ENCODE data around the gene OARD1.
A peak's percentile ranks its signal among the peaks of the same experiment; 100 is the strongest.
"Not testable (repeated sequence)": the region's sequence is repeated elsewhere in the genome, so short reads cannot be mapped to it uniquely, and the experiment has no call there.

Gene OARD1

GRCh38 chr6:41071923-41072835 lies at the start of gene OARD1:
OARD1 (minus strand) TSS chr6:41072356; CDS start chr6:41071634, 722 bp downstream.
- peak; percentile 100 for DNase-seq (ENCODE audit: low spot score)

- no peak for DNase-seq (ENCODE audit: low spot score)
These were observed 47.9 kb upstream of the OARD1 start for GRCh38 chr6:41120058-41120457.

- no peak for DNase-seq (ENCODE audit: low spot score)
These were observed 47.4 kb upstream of the OARD1 start for GRCh38 chr6:41119508-41119907.

- not testable (repeated sequence) for DNase-seq (ENCODE audit: low spot score)
These were observed 42.9 kb upstream of the OARD1 start for GRCh38 chr6:41115027-41115426.

GRCh38 chr6:41111017-41111416 lies 38.9 kb upstream of the OARD1 start:
- no peak for DNase-seq (ENCODE audit: low spot score)

- DNase-seq (ENCODE audit: low spot score) = no peak
These were observed 31.7 kb upstream of the OARD1 start for GRCh38 chr6:41103847-41104246.

- DNase-seq (ENCODE audit: low spot score) = no peak
These were observed 28.7 kb upstream of the OARD1 start for GRCh38 chr6:41100871-41101287.

- DNase-seq (ENCODE audit: low spot score) = no peak
These were observed 26.2 kb upstream of the OARD1 start for GRCh38 chr6:41098366-41098765.

GRCh38 chr6:41097467-41098090 lies 25.4 kb upstream of the OARD1 start:
- peak; percentile 29 for DNase-seq (ENCODE audit: low spot score)

- DNase-seq (ENCODE audit: low spot score) = no peak
These were observed 21.6 kb upstream of the OARD1 start for GRCh38 chr6:41093729-41094128.

- DNase-seq (ENCODE audit: low spot score) = peak; percentile 22
These were observed 20.4 kb upstream of the OARD1 start for GRCh38 chr6:41092421-41093140.

- DNase-seq (ENCODE audit: low spot score) = no peak
These were observed 18.9 kb upstream of the OARD1 start for GRCh38 chr6:41090841-41091761.

- DNase-seq (ENCODE audit: low spot score) = no peak
These were observed 16.3 kb upstream of the OARD1 start for GRCh38 chr6:41088451-41088850.

GRCh38 chr6:41085182-41085581 lies 13.0 kb upstream of the OARD1 start:
- DNase-seq (ENCODE audit: low spot score) = no peak

- DNase-seq (ENCODE audit: low spot score) = no peak
These were observed 10.9 kb upstream of the OARD1 start for GRCh38 chr6:41083072-41083471.

GRCh38 chr6:41080621-41081020 lies 8.5 kb upstream of the OARD1 start:
- no peak for DNase-seq (ENCODE audit: low spot score)

GRCh38 chr6:41079080-41079479 lies 6.9 kb upstream of the OARD1 start:
- no peak for DNase-seq (ENCODE audit: low spot score)

- no peak for DNase-seq (ENCODE audit: low spot score)
These were observed 5.9 kb upstream of the OARD1 start for GRCh38 chr6:41078101-41078500.

GRCh38 chr6:41077536-41077935 lies 5.4 kb upstream of the OARD1 start:
- no peak for DNase-seq (ENCODE audit: low spot score)

- DNase-seq (ENCODE audit: low spot score) = no peak
These were observed 3.8 kb upstream of the OARD1 start for GRCh38 chr6:41075651-41076626.
